GM18508 (cell line): ENCODE results near the gene TBC1D8.
"Not testable (repeated sequence)": the region's sequence is repeated elsewhere in the genome, so short reads cannot be mapped to it uniquely, and the experiment has no call there.

Experiments used
- ATAC-seq: cut with Tn5 transposase; IDR thresholded peaks from one replicate; pipeline ENCODE4 v1.9.1; 2021; ENCODE audit warnings: moderate number of reproducible peaks; ENCODE audit not compliant: insufficient read depth, unreplicated experiment

Gene TBC1D8

DNA sequence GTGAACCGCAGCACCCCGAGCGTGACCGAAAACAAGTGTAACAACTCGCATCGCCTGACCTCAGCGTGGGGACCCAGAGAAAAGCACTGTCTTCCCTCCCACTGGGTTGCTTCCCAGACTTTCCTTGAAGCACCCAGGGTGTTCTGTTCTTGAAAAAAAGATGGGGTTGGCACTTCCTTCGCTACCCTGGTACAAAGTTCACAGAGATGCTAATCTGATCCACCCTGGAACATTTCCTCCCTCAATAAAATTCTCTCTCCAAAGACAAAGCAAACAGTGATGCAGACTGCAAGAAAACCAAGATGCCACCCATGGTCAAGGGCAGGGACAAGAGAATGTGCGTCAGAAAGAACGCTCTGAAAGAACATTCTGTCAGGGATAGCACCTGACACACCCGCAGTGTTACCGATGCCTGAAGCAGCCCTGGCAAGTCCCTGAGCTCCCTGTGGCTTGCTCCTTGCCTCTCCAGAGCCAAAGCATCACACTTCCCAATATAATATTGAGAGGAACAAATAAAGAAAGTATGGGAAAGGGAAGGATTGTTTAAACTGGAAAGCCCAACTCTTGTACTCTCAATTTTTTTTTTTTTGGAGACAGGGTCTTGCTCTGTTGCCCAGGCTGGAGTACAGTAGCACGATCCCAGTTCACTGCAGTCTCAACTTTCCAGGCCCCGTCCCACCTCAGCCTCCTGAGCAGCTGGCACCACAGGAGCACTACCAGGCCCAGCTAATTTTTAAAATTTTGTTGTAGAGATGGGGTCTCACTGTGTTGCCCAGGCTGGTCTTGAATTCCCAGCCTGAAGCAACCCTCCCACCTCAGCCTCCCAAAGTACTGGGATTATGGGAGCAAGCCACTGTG, 70.7 kb downstream of the TBC1D8 start:
- ATAC-seq = no peak

DNA sequence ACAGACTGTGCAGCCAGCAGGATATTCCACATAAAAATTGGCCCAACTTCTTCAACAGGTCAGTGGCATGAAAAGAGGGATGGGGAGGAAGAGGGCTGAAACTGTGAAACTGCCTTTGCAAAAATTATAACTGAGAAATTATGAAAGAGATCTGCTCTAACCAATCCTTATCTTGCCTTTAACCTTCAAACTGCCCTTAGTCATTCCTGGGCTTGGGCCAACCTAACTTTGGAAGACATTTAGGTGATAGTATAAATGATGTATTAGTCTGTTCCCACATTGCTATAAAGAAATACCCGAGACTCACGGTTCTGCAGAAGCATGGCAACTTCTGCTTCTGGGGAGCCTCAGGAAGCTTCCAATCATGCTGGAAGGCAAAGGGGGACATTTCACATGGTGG, 74.6 kb downstream of the TBC1D8 start:
- no peak for ATAC-seq

DNA sequence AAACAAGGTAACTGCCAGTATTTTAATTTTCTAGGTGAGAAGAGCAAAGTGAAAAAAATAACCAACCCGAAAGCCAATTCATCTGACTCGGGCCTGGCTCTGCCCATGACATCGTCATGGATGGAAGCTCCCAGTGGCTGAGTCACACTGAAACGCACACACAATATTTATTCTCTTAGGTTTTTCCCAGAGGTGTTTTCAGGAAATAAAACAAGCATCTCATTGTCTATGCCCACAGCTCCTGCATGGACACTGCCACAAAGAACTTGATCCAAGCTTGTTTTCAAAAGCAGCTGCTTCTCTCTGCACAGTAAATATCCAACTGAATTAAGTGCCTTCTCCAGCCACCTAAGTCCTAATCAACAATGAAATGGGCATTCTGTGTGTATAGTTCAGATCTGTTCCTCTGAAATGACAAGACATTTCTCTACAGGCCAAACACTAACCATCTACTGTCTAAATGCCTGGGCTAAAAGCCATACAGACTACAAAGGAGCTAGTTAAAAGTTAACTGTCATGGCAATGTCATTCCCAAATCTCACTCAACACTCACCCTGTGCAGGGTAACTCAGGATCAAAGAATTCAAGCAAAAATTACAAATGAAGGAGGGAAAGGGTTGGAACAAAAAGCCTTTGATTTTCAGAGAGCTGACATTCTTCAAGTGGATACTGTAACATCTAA, 86.2 kb downstream of the TBC1D8 start:
- no peak for ATAC-seq

GRCh38 chr2:101064505-101064867, 86.7 kb downstream of the TBC1D8 start:
- ATAC-seq = no peak

DNA sequence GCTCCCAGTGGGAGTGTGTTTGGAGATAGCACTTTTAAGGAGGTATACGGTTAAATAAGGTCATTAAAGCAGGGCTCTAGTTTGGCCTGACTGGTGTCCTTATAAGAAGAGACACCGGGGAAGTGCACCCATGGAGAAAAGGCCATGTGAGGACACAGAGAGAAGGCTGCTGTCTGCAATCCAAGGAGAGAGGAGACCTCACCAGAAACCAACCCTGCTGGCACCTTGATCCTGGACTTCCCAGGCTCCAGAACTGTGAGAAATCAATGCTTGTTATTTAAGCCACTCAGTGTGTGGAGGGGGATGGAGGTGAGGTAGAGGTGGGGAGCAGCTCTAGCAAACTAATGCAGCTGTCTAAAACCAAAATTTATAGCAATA, 87.1 kb downstream of the TBC1D8 start:
- no peak for ATAC-seq

- no peak for ATAC-seq
These were observed 87.6 kb downstream of the TBC1D8 start for GRCh38 chr2:101063352-101064124.

- no peak for ATAC-seq
These were observed 92.8 kb downstream of the TBC1D8 start for GRCh38 chr2:101058386-101058785.

- ATAC-seq = no peak
These were observed 93.9 kb downstream of the TBC1D8 start for GRCh38 chr2:101057051-101057933.

- no peak for ATAC-seq
These were observed 98.1 kb downstream of the TBC1D8 start for GRCh38 chr2:101053117-101053516.

GRCh38 chr2:101052147-101052546, 99.0 kb downstream of the TBC1D8 start:
- ATAC-seq = no peak

- ATAC-seq = not testable (repeated sequence)
These were observed 100.3 kb downstream of the TBC1D8 start for GRCh38 chr2:101050886-101051285.

- ATAC-seq = no peak
These were observed 102.4 kb downstream of the TBC1D8 start for GRCh38 chr2:101048756-101049155.

GRCh38 chr2:101047774-101048173, 103.4 kb downstream of the TBC1D8 start:
- no peak for ATAC-seq

- no peak for ATAC-seq
These were observed 104.0 kb downstream of the TBC1D8 start for GRCh38 chr2:101047075-101047766.

GRCh38 chr2:101045330-101045729, 105.9 kb downstream of the TBC1D8 start:
- ATAC-seq = no peak

GRCh38 chr2:101041413-101041812, 109.8 kb downstream of the TBC1D8 start:
- no peak for ATAC-seq

GRCh38 chr2:101040761-101041160, 110.4 kb downstream of the TBC1D8 start:
- no peak for ATAC-seq

DNA sequence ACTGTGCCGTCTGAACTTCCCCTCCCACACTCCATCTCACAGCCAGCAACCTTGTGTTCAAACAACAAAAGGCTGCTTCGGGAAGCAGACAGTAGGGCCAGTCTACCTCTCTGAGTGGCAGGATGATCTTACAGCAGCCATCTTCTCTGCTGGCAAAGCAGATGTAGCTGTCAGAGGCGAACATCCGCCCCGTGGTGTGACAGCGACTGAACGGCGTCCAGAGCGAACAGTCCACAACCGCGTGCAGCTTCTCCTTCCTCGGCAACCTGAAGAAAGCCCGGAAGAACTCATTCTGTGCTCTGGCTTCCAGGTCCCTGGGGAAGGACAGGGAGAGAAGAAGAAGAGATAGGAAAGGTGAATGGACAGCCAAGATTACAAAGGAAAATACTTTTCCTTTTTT, 111.1 kb downstream of the TBC1D8 start:
- no peak for ATAC-seq

- ATAC-seq = no peak
These were observed 112.5 kb downstream of the TBC1D8 start for GRCh38 chr2:101038455-101039255.
